GM08714 (cell line): ENCODE data around the gene PDZD2.
"Not testable (repeated sequence)": the region's sequence is repeated elsewhere in the genome, so short reads cannot be mapped to it uniquely, and the experiment has no call there.

Source experiments
- H3K4me3 ChIP-seq: fragments of 200-500 bp; sonication (Bioruptor generic); 2 replicates; pipeline ENCODE4 v1.5.1; 2014; ENCODE audit warnings: mild to moderate bottlenecking, low read length, inconsistent platforms
- ZNF274 ChIP-seq: IDR thresholded peaks from 2 replicates; pipeline ENCODE4 v1.6.1; 2012; ENCODE audit warnings: mild to moderate bottlenecking, low read depth, low read length

The PDZD2 gene

DNA sequence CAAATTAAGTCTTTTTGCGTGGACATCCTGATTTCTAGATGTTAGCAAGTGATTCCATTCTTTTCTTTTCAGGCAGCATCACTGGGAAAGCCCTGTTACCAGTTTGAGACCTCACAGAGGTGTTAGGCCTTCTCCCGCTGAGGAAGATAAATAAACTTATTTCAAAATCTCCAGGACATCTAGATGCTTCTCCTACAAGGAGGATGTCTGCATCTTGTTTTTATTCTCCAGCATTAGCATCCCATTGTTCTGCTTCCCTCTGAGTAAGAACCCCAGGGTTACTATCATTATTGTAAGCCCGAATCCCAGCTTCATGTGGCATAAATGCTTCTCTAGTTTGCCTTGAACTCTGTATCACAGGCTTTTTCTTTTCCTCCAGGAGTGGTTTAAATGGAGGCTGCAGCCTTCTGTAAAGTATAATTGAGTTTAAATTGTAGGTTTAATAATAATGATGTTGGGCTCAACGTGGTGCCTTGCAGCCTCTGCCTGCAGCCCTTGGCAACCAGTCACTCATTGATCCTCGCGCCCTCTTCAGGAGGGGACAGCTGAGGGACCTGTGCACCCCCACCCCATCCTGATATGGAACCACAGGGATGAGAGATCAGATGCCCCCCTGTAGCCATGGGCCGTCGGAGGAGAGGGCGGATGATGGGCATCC, 114.9 kb downstream of the PDZD2 start:
- no peak overlapping the region for H3K4me3 ChIP-seq
- no peak for TF ChIP-seq ZNF274

DNA sequence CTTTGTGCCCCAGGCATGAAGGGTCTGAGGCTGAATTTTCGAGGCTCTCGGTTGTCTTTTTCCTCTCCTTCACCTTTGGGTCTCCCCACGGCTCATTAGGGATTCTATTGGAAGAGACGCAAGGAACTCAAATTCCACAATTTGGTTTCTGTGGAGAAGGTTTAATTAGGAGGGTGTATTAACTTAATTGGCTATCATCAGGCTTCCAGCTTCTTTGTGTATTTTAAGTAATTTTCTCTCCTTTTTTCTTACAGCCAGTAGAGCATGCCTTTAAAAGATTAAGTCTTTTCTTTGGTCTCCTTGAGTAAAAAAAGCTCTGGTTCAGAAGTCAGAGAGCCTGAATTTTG, 115.4 kb downstream of the PDZD2 start:
- no peak overlapping the region for H3K4me3 ChIP-seq
- no peak for TF ChIP-seq ZNF274

DNA sequence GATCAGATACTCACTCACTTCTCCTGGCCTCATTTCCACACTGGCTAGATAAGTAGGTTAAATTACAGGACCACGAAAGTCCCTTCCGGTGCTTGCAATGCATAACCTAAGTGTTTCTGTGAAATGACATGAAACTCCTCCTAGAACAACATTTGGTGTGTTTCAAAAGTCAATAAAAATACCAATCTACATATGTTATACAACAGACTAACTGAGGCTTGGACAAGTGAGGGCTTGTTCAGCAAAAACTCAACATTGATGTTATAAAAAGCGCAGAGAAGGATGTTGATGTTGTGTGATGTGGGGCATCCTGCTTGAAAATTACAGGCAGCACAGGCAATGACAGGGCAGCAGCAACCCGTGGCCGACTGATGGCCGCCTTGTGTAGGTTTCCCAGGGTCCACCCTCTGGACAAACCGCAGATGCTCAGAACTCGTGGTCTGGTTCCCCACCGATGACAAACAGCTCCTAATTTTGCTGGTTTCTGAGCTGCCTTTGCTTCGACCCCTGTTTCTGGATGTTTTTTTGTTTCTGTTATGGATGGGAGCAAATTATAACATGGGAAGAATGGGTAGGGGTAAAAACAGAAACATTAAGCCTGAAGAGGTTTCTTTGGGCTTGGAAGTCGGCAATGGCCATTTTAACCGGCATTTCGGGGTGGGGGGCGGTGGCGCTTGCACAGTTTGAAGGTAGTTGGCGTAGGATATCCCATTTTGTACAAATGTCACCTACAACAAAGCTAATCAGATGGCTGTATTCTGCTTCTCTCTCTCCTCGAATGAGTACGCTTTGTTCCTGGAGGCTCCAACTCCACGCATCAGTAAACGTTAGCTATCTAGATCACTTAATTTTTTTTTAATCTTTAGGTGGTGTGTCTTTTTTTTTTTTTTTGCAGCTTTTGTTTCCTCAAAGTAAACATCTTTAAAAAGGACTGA, 116.1 kb downstream of the PDZD2 start:
- TF ChIP-seq ZNF274 = no peak
- H3K4me3 ChIP-seq = no peak overlapping the region

DNA sequence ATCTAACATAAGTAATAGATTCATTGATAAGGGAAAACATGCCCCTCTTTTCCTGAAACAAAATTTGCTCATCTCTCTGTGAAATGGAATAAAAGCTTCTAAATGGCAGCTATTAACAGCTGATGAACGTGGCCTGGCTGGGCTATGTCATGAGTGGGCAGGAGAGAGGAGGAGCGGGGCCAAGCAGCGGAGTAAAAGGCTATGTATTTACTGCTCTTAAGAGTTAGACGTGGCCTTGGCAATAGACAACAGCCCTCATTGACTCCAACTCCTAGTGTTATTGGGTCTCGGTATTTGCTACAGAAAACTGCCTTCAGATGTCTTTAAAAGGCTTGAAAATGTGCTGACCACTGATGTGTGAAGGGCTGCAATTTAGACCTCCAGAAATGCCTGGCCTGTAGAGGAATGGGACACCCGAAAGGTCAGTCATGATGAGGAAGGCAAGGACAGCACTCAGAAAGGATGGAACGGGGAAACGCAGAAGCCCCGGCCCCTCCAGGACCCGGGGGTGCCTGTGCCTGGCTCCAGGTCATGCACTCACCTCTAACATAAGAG, 116.8 kb downstream of the PDZD2 start:
- no peak for TF ChIP-seq ZNF274
- no peak overlapping the region for H3K4me3 ChIP-seq

DNA sequence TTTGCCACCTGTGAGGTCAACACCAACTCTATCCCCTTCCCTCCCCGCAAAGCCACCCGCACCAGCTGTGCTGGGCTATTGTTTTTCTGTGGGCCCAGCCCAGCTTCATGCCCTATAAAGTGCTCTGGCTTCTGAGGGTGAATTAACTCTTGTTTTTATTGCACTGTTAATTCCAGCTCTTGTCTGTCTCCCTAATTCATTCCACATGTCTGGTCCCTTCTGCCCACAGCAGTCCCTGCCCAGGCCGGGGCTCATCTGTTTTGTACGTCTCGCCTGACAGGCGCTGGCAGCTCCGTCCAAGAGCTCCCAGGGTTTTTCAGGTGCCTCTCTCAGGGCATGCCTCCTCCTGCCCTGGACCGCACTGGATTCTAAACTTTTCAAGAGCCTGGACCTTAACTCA, 118.9 kb downstream of the PDZD2 start:
- no peak overlapping the region for H3K4me3 ChIP-seq
- TF ChIP-seq ZNF274 = no peak

DNA sequence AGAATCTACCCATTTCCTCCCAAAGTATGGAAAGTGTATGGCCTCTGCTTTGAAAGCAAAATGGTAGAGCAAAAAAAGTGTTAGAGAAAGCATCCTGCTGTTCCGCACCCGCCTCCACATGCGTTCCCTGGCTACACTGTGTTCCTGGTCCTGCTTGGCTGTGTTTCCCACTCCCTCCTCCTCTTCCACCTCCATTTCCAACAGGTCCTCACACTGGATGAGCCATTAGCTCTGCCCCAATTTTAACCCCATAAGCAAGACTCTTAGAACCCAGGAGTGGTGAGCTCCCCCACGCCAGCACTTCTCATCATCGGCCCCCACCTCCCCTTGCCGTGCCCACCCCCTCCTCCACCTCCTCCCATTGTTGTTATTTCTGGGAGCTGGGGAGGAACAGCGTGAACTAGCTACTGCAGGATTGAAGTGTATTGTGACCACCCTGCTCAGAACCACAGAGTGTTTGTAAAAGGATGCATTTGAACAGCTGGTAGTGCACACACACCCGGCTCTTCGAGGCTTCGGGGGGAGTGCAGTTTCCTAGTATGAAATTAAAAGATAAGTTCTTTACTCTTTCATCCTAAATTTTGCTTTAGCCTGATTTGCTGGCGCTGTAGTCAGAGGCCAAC, 120.0 kb downstream of the PDZD2 start:
- no peak overlapping the region for H3K4me3 ChIP-seq
- TF ChIP-seq ZNF274 = no peak

DNA sequence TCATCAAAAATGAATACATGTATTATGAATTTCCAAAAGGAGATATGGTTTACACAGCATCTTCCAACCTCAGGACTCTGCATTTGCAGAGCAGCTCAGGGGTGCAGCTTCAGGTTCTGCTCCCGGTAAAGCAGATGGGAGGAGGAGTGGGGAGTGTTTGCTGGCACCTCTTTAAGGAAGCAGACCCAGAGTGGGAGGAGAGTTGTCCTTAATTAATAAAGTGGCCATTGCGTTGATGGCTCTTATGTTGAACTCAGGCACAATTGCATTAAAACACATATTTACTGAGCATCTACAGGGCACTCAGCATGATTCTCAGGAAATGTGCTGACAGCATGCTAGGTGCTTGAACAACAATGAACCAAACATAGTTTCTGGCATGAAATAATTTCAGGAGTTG, 121.0 kb downstream of the PDZD2 start:
- no peak overlapping the region for H3K4me3 ChIP-seq
- no peak for TF ChIP-seq ZNF274

DNA sequence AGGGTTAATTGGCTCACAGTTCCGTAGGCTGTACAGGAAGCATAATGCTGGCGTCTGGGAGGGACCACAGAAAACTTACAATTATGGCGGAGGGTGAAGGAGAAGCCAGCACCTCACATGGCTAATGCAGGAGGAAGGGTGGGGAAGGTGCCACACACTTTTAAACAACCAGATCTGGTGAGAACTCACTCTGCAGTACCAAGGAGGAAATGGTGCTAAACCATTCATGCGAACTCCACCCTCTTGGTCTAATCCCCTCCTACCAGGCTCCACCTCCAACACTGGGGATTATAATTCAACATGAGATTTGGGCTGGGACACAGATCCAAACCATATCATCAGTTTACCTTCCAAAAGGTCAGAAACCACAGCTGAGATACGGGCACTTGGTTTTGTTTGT, 122.9 kb downstream of the PDZD2 start:
- H3K4me3 ChIP-seq = no peak overlapping the region
- no peak for TF ChIP-seq ZNF274

DNA sequence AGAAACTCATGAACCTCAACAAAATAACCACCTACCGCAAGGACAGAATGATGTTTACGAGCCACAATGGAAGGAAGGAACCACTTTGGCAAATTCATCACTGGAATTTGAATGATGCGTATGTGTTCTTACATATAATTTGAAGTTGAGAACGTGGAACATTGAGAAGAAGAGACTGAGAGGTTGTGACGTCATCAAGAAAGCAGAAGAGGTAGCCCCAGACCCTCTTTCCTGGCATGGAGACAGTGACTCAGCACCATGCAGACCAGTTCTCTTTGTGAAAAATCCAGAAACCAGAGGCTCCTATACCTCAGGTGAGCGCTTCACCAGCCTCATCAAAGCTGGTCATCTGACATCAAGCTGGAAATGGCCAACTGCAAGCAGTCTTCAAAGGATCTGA, 124.5 kb downstream of the PDZD2 start:
- no peak overlapping the region for H3K4me3 ChIP-seq
- TF ChIP-seq ZNF274 = no peak

DNA sequence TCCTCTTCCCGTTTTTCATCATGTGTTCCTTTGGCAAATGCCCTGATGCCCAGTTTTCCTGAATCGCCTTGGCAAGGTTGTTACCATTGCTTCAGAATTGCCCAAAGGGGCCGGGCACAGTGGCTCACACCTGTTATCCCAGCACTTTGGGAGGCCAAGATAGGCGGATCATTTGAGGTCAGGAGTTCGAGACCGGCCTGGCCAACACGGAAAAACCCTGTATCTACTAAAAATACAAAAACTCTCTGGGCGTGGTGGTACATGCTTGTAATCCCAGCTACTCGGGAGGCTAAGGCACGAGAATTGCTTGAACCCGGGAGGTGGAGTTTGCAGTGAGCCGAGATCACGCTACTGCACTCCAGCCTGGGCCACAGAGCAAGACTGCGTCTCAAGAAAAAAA, 125.8 kb downstream of the PDZD2 start:
- H3K4me3 ChIP-seq = not testable (repeated sequence)

DNA sequence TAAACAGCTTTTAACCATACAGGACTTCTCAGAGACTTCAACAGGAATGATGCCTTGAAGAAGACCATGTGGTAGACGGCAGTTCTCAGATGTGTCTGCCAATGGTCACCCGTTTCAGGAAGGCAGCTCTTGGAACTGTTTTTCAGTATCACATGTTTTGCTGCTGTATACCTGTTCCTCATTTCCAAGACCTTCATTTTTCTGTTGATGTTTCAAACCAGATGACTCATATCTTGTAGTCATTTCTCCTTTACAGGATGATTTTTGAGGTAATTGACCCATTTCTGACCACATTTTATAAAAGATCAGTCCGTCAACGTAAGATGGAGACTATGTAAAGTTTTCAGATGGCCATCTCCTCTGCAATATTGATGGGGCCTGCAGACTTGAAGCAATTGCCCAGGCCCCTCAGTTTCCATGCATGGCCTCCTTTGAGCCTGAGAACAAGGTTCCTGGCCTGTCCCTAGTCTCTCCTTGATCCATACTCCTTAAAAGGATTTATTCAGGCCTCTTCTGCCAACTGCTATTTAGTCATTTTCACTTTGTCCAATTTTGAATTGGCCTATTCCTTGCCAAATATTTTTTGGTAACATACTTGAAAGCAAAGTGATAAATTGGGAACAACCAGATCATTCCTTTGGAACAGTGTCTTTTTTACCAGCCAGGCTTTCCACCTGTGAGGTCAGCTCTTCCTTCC, 128.6 kb downstream of the PDZD2 start:
- TF ChIP-seq ZNF274 = no peak
- H3K4me3 ChIP-seq = no peak overlapping the region

DNA sequence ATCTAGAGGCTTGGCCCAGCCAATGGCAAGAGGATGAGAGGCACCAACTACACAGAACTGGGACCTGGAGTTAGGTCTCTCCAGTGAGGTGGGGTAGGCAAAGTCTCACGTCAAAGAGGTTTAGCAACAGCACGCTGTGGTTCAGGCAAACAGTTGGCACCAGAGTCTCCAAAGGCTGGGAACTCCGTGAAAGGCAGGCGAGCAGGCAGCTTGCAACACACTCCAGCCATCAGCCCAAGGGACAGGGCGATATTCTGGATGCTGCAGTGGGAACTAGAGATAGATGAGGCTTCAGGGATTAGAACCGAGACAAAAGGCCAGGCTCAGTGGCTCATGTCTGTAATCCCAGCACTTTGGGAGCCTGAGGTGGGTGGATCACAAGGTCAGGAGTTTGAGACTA, 129.1 kb downstream of the PDZD2 start:
- no peak overlapping the region for H3K4me3 ChIP-seq
- no peak for TF ChIP-seq ZNF274

DNA sequence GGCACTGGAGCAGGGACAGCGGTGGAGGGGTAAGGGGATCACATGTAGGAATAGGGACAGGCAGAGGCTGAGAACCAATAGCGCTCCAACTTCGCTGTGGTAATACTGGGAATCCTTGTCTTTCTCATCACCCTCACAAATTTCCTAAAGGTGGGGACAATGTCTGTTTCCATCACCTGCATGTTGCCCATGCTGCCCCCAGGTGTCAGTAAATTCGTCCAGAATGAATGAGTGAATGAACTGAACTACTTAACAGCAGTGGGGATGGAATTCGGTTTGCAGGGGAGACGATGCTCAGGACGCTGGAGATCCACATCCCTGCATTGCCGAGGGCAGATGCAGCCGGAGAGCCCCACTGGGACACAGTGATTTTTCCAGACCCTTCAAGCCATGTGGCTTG, 129.9 kb downstream of the PDZD2 start:
- H3K4me3 ChIP-seq = no peak overlapping the region
- TF ChIP-seq ZNF274 = no peak

DNA sequence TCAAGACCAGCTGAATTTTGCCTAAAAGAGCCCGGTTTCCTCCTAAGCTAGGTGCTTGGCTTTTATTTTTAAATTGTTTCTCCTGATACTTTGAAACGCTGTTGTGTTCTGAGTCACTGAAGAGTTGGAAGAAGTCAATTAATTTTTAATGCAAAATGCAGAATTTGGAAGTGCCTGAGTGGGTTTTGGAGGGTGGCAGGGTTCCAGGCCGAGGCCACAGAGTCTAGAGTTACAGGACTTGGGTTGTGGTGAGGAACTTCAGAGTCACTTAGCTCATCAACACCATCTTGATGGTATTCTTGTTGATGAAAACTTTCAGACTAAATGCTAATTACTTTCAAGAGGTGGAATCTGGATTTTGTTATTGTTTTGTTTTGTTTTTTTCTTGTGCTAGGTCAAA, 130.6 kb downstream of the PDZD2 start:
- no peak overlapping the region for H3K4me3 ChIP-seq
- TF ChIP-seq ZNF274 = no peak

DNA sequence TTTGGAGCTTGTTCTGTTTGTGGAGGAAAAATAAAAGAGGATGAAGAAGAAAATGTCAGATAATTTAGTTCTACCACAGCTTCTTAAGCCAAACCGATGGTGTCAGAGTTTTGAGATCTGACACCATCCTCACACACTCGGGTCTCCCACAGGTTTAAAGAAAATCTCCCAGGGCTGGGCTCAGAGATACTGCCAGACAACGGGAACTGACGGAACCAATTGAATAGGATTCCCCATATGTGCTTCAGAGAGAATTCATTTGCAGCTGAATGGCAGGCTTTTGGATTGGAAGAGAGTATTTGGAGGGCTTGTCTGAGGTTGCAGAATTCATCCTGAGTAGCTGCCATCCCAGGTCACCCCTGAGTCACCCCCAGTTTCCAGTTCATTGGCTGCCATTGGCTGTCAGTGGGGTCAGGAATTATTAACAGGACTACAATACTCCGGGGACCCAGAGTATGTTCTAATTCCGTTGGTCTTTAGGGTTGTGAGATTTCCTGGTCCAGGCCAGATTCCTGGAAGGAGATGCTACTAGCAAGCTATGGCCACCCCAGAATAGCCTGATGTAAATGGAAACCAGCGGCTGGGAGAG, 131.3 kb downstream of the PDZD2 start:
- H3K4me3 ChIP-seq = no peak overlapping the region
- TF ChIP-seq ZNF274 = no peak
